Measurements from ENCODE around the gene DSC2. TPM values are rescaled to one million over a fixed set of nuclear protein-coding genes. Genes with fewer than 3 reads are reported as not detected.

Gene DSC2
- polyA plus RNA-seq, 1 of the 3 experiments (the other 2 are of a cell fraction) = not detected

GRCh38 chr18:31015715-31016434 is 86.3 kb downstream of the DSC2 start:
- POLR2A ChIA-PET = no interaction called here

More at GRCh38 chr18:31015715-31016434, 86.3 kb downstream of the DSC2 start:
- no peaks in the 10 kb centered on the region for H3K9me2 ChIP-seq
- 7% methylated on average over 3 of the region's 3 CpGs for WGBS (ENCODE audit: low lambda C conversion rate)
- no peak overlapping the region for H2AFZ ChIP-seq (ENCODE audit: low read depth)
- no peak for TF ChIP-seq FOXM1 (IDR thresholded peaks at IDR 0.05; ENCODE audit: low read depth)
- no peak for TF ChIP-seq RXRA (IDR thresholded peaks at IDR 0.05; ENCODE audit: borderline replicate concordance, low read depth)
- TF ChIP-seq CTCF (IDR thresholded peaks at IDR 0.05) = no peak
- no peak for TF ChIP-seq FOXJ3 (CRISPR knock-in tag; IDR thresholded peaks at IDR 0.05)
- TF ChIP-seq ELF1 (IDR thresholded peaks at IDR 0.05) = no peak
- TF ChIP-seq NRF1 (IDR thresholded peaks at IDR 0.05; ENCODE audit: low read depth, low read length) = no peak
- no peak for TF ChIP-seq IRF3 (IDR thresholded peaks at IDR 0.05; ENCODE audit: low read depth, low read length)
- no peak for TF ChIP-seq TCF12 (IDR thresholded peaks at IDR 0.05)
- no peak for TF ChIP-seq FOSL2 (IDR thresholded peaks at IDR 0.05; ENCODE audit: borderline replicate concordance, low read depth)
- no peak for TF ChIP-seq GATA2 (CRISPR knock-in tag; IDR thresholded peaks at IDR 0.05)
- TF ChIP-seq GABPA (IDR thresholded peaks at IDR 0.05; ENCODE audit: low read depth) = no peak
- no peak for TF ChIP-seq RFX5 (IDR thresholded peaks at IDR 0.05; ENCODE audit: low read length)
- no peak for TF ChIP-seq EZH2phosphoT487 (IDR thresholded peaks at IDR 0.05; ENCODE audit: borderline replicate concordance, low read depth)
- no peak for TF ChIP-seq EP300 (IDR thresholded peaks at IDR 0.05; ENCODE audit: borderline replicate concordance in 1 of 2, low read depth in 1 of 2, low read length in 1 of 2)
- no peak for TF ChIP-seq SIN3A (IDR thresholded peaks at IDR 0.05; ENCODE audit: borderline replicate concordance, low read depth, low read length)
- TF ChIP-seq YY1 (IDR thresholded peaks at IDR 0.05; ENCODE audit: low read depth) = no peak
- TF ChIP-seq MXI1 (IDR thresholded peaks at IDR 0.05; ENCODE audit: low read depth, low read length) = no peak
- TF ChIP-seq RCOR1 (IDR thresholded peaks at IDR 0.05; ENCODE audit: low read length) = no peak
- TF ChIP-seq PBX3 (IDR thresholded peaks at IDR 0.05) = no peak
- TF ChIP-seq SMC3 (IDR thresholded peaks at IDR 0.05; ENCODE audit: low read depth, low read length) = no peak
- peaks cover 9% of the 10 kb centered on the region; the same call in 1 of the 2 replicates for H3K27me3 ChIP-seq (ENCODE audit: insufficient read depth)
- no peaks in the 10 kb centered on the region for H3K79me2 ChIP-seq (ENCODE audit: insufficient read depth)
- H3K36me3 ChIP-seq (replicated peaks in 1 of 2; ENCODE audit: control insufficient read depth in 1 of 2, insufficient read depth in 2 of 2, low read length in 1 of 2) = no peaks in the 10 kb centered on the region
- no peaks in the 10 kb centered on the region for H3K4me1 ChIP-seq (ENCODE audit: control insufficient read depth in 1 of 2, insufficient read depth in 2 of 2, low read depth in 1 of 2, low read length in 1 of 2)
- H4K20me1 ChIP-seq (ENCODE audit: insufficient read depth) = no peaks in the 10 kb centered on the region
- no peak overlapping the region for H3K27ac ChIP-seq (ENCODE audit: low read depth in 2 of 2, low read length in 1 of 2)
- H3K4me2 ChIP-seq = no peak overlapping the region
- no peak for DNase-seq
- CTCF ChIA-PET = no interaction called here
- H3K4me3 ChIP-seq (ENCODE audit: low read depth in 2 of 2, low read length in 1 of 2) = no peak overlapping the region
- H3F3A ChIP-seq (replicated peaks; ENCODE audit: insufficient read depth) = peaks cover 3% of the 10 kb centered on the region
- no peak overlapping the region for H3K9ac ChIP-seq
- H3K9me3 ChIP-seq = no peaks in the 10 kb centered on the region

Measured in SK-N-SH (cell line).